Body of pancreas (tissue), 4 donors: ENCODE results near the gene BTAF1. TPM values are rescaled to one million over a fixed set of nuclear protein-coding genes. Genes with fewer than 3 reads are reported as not detected.

Experiments
- ATAC-seq: fragments of 150-250 bp; one replicate; pipeline ENCODE4 v1.9.1; 2016
- DNase-seq, 4 donors: peaks; one replicate each; pipeline ENCODE4 v3.0.0-alpha.2; 2019
- H3K27ac ChIP-seq, 4 donors: fragments of 200-600 bp; sonication (generic); 1 replicate in 3 of 4; 2 replicates in 1 of 4; pipeline versions ENCODE4 v1.5.1 to v1.6.1; 2016 to 2019; ENCODE audit warnings: mild to moderate bottlenecking in 1 of 4, mixed read lengths in 1 of 4, moderate library complexity in 1 of 4
- H3K27me3 ChIP-seq, 2 donors: fragments of 200-600 bp; sonication (generic); one replicate each; pipeline ENCODE4 v1.6.0; 2016; ENCODE audit warnings: mild to moderate bottlenecking in 1 of 2
- H3K36me3 ChIP-seq, 2 donors: fragments of 200-600 bp; sonication (generic); replicated peaks in 1 of 2; 2 replicates each; pipeline ENCODE4 v1.5.1; 2016; ENCODE audit warnings: low read depth in 2 of 2; ENCODE audit not compliant: insufficient read depth in 1 of 2
- H3K4me1 ChIP-seq: fragments of 200-600 bp; sonication (generic); one replicate; pipeline ENCODE4 v1.6.0; 2016
- H3K4me3 ChIP-seq, 2 donors: fragments of 200-600 bp; sonication (generic); 1 replicate in 1 of 2; 2 replicates in 1 of 2; pipeline ENCODE4 v1.5.1; 2016 to 2019
- H3K9me3 ChIP-seq, 3 donors: fragments of 200-600 bp; sonication (generic); 1 replicate in 2 of 3; 2 replicates in 1 of 3; pipeline ENCODE4 v1.5.1; 2016
- CTCF ChIP-seq, 7 experiments: fragments of 450-650 bp in 4 of 7; fragments of 200-600 bp in 3 of 7; sonication (generic) in 3 of 7; IDR thresholded peaks; one replicate each; pipeline ENCODE4 v1.5.1; 2016 to 2019; ENCODE audit warnings: antibody characterized with exemption in 7 of 7
- POLR2A ChIP-seq, 3 donors: fragments of 450-650 bp; IDR thresholded peaks; one replicate each; pipeline ENCODE4 v1.6.1; 2016; ENCODE audit warnings: antibody characterized with exemption in 3 of 3, mild to moderate bottlenecking in 2 of 3
- WGBS, 2 donors: methylation state at CpG; one replicate each; pipeline ENCODE4 v1.1.5; 2017; 5-methylcytosine and 5-hydroxymethylcytosine counted together
- intact Hi-C: fragments of 100-400 bp; cut with DNase I; formaldehyde crosslinking; loops from one replicate; pipeline ENCODE4 v1.15.1; 2023
- total RNA-seq, 2 donors: library from RNA; depleted of rRNA; stranded (reverse); fragments of >200 nt; gene quantifications; one replicate each; pipeline ENCODE4 v1.1.0, GENCODE V29; 2016

Gene BTAF1
- total RNA-seq, 2 donors from 2014 or later, result 30.0 to 39.7 TPM

- H3K27me3 ChIP-seq, result no peaks in the 10 kb centered on the region
- ATAC-seq, result no peak
- intact Hi-C loops, result no loop called here
- WGBS, 2 donors, result 76 to 82% methylated on average over 3 of the region's 3 CpGs
- DNase-seq, result no peak
- H3K4me3 ChIP-seq, result no peak overlapping the region
- H3K9me3 ChIP-seq, result no peaks in the 10 kb centered on the region
- H3K36me3 ChIP-seq, result no peaks in the 10 kb centered on the region
- H3K4me1 ChIP-seq, result no peaks in the 10 kb centered on the region
- TF ChIP-seq POLR2A (IDR thresholded peaks at IDR 0.05) (no peak), CTCF (IDR thresholded peaks at IDR 0.05) (no peak)
- H3K27ac ChIP-seq, result no peak overlapping the region
These were observed 27.3 kb upstream of the BTAF1 start for GRCh38 chr10:91896212-91896756.

GRCh38 chr10:91897421-91897820 is 26.1 kb upstream of the BTAF1 start:
- Histone ChIP-seq H3K27ac (no peak overlapping the region), H3K4me1 (no peaks in the 10 kb centered on the region), H3K4me3 (no peak overlapping the region), H3K36me3 (no peaks in the 10 kb centered on the region), H3K9me3 (no peaks in the 10 kb centered on the region), H3K27me3 (no peaks in the 10 kb centered on the region)
- 60 to 61% methylated on average over 8 of the region's 8 CpGs for WGBS, 2 donors
- no peak for TF ChIP-seq CTCF (IDR thresholded peaks at IDR 0.05)
- TF ChIP-seq POLR2A (IDR thresholded peaks at IDR 0.05), result no peak
- no peak for ATAC-seq
- DNase-seq, result no peak
- intact Hi-C loops, result no loop called here

- no peaks in the 10 kb centered on the region for H3K9me3 ChIP-seq
- intact Hi-C loops, result no loop called here
- H3K4me1 ChIP-seq, result peaks cover under 1% of the 10 kb centered on the region
- 7 to 11% methylated on average over 2 of the region's 2 CpGs for WGBS, 2 donors
- no peaks in the 10 kb centered on the region for H3K36me3 ChIP-seq
- DNase-seq, result peak in 2 of 4 donors; percentile 67 to 68
- peak overlapping the region in 3 of 4 donors; percentile 17 to 53 (median 36) for H3K27ac ChIP-seq
- H3K27me3 ChIP-seq, result no peaks in the 10 kb centered on the region
- no peak for ATAC-seq
- no peak for TF ChIP-seq CTCF (IDR thresholded peaks at IDR 0.05)
- TF ChIP-seq POLR2A (IDR thresholded peaks at IDR 0.05), result no peak
- no peak overlapping the region for H3K4me3 ChIP-seq
These were observed 21.5 kb upstream of the BTAF1 start for GRCh38 chr10:91901784-91902677.

GRCh38 chr10:91907033-91907594 is 16.5 kb upstream of the BTAF1 start:
- Histone ChIP-seq H3K27me3 (no peaks in the 10 kb centered on the region), H3K4me1 (peaks cover 17% of the 10 kb centered on the region), H3K4me3 (no peak overlapping the region), H3K9me3 (no peaks in the 10 kb centered on the region), H3K36me3 (no peaks in the 10 kb centered on the region), H3K27ac (no peak overlapping the region)
- no peak for DNase-seq
- intact Hi-C loops, result no loop called here
- 89 to 97% methylated on average over 5 of the region's 5 CpGs for WGBS, 2 donors
- TF ChIP-seq POLR2A (IDR thresholded peaks at IDR 0.05) (no peak), CTCF (IDR thresholded peaks at IDR 0.05) (no peak)
- no peak for ATAC-seq
